Measurements from ENCODE around the gene PINLYP.
A peak's percentile ranks its signal among the peaks of the same experiment; 100 is the strongest.

PINLYP gene

DNA sequence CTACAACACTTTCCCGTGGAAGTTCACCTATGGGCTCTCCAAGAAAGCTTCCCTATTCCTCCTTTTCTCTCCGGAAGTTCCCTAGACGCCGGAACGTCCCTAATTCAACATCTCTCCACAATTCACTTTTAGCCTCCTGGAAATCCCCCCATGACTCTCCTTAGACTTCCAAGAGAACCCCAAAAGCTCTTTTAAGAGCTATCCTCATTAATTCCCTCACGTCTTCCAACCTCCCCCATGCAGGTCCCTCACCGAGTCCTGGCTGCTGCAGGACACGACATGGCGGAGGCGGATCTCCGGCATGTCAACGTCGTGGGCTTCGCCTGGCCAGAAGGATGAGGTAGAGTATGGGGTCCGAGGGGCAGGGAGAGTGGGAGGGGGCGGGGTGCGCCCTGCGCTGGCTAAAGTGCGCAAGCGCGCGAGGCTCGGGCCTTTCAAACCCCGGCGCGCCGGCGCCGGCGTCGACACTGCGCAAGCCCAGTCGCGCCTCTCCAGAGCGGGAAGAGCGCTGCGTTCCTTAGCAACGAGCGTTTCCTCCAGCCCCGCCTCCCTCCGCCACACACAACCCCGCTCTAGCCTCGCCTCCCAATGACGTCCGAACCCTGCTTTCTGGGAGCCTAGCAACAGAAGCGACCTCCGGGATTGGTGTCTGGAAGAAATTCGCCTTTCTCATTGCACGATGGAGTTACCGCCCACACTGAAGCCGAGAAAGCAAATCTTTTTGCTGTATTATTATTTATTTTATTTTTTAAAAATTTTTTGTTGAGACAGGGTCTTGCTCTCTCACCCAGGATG lies at the start of gene PINLYP, which contains the start of gene XRCC1:
TSS of gene PINLYP (plus strand) at position 646 of the 795 bp plus-strand sequence. CDS start 1,391 bp downstream, outside the sequence.
TSS of gene XRCC1 (minus strand) at position 372 of the 795 bp plus-strand sequence. CDS start at position 303, 69 bp downstream.
- Histone ChIP-seq H2AFZ (ENCODE audit: low read length) (peak within 1 kb of the TSS; percentile 64), H3K9me3 (ENCODE audit: insufficient read depth, low read depth, low read length) (no peaks in the 10 kb centered on the region), H3K4me1 (ENCODE audit: insufficient read depth, low read length, poor library complexity, severe bottlenecking) (peaks cover 37% of the 10 kb centered on the region), H3K27me3 (ENCODE audit: insufficient read depth, low read length, poor library complexity, severe bottlenecking) (no peaks in the 10 kb centered on the region), H3F3A (ENCODE audit: low read depth) (no peaks in the 10 kb centered on the region), H3K4me2 (ENCODE audit: low read depth, low read length, poor library complexity, severe bottlenecking) (peak within 1 kb of the TSS; percentile 100), H3K4me3 (ENCODE audit: low read length, poor library complexity, severe bottlenecking) (peak within 1 kb of the TSS; percentile 85), H3K9me2 (replicated peaks; ENCODE audit: low read depth, low read length) (no peaks in the 10 kb centered on the region), H3K79me2 (ENCODE audit: insufficient read depth, low read length) (peaks cover 59% of the 10 kb centered on the region), H3K9ac (ENCODE audit: low read depth, low read length, poor library complexity, severe bottlenecking) (peak within 1 kb of the TSS; percentile 98), H3K36me3 (ENCODE audit: insufficient read depth, low read length) (no peaks in the 10 kb centered on the region), H4K20me1 (ENCODE audit: insufficient read depth, low read length, poor library complexity, severe bottlenecking) (no peaks in the 10 kb centered on the region)
- TF ChIP-seq EZH2phosphoT487 (IDR thresholded peaks at IDR 0.05; ENCODE audit: borderline replicate concordance), result no peak
- TF ChIP-seq, protein P1, sequence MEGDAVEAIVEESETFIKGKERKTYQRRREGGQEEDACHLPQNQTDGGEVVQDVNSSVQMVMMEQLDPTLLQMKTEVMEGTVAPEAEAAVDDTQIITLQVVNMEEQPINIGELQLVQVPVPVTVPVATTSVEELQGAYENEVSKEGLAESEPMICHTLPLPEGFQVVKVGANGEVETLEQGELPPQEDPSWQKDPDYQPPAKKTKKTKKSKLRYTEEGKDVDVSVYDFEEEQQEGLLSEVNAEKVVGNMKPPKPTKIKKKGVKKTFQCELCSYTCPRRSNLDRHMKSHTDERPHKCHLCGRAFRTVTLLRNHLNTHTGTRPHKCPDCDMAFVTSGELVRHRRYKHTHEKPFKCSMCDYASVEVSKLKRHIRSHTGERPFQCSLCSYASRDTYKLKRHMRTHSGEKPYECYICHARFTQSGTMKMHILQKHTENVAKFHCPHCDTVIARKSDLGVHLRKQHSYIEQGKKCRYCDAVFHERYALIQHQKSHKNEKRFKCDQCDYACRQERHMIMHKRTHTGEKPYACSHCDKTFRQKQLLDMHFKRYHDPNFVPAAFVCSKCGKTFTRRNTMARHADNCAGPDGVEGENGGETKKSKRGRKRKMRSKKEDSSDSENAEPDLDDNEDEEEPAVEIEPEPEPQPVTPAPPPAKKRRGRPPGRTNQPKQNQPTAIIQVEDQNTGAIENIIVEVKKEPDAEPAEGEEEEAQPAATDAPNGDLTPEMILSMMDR (conservative IDR thresholded peaks at IDR 0.05; ENCODE audit: low read length), result no peak

DNA sequence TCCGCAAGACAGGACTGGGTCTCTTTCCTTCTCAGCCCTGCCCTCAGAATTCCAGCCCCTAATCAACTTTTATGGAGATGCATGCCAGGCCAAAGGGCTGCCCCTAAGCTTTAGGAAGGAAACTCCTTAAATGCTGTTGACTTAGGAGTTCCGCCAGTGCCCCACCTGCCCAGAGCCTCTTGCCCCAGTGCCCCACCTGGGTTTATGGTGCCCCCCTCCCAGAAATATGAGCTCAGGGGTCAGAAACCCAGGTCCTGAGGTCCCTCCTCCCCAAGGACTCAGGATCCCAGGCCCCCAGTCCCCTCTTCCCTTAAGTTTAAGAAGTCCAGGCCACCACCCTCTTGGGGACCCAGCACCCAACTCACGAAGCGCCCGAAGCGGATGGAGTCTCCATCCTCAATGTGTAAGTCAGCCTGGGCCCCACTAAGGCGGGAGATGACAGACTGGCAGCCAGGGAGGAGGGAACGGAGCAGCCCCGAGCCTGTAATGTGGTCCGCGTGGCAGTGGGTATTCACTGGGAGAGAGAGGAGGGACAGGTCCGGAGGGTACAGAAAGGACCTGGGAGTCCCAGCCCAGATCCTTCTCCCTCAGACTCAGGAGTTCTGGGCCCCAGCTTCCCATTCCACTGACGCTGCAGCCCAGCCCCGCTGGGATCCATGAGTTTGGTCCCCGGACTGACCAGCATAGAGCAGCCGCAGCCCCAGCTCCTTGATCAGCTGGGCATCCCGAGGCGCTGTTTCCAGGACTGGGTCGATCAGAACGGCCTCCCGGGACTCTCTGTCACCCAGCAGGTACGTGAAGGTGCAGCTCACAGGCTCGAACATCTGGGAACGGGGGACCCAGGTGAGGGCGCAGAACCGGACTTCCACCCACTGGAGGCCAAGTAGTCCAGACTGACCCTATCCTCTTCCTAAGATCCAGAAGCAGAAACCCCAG lies 49.5 kb upstream of the PINLYP start:
- peaks cover 37% of the 10 kb centered on the region for H3K79me2 ChIP-seq (ENCODE audit: insufficient read depth, low read length)
- no peaks in the 10 kb centered on the region for H3K9me3 ChIP-seq (ENCODE audit: insufficient read depth, low read depth, low read length)
- H3K9me2 ChIP-seq (replicated peaks; ENCODE audit: low read depth, low read length), result no peaks in the 10 kb centered on the region
- H2AFZ ChIP-seq (ENCODE audit: low read length), result no peak overlapping the region
- H3K27me3 ChIP-seq (ENCODE audit: insufficient read depth, low read length, poor library complexity, severe bottlenecking), result no peaks in the 10 kb centered on the region
- peak overlapping the region; percentile 91 for H3K4me3 ChIP-seq (ENCODE audit: low read length, poor library complexity, severe bottlenecking)
- peak overlapping the region; percentile 86 for H3K4me2 ChIP-seq (ENCODE audit: low read depth, low read length, poor library complexity, severe bottlenecking)
- H3K9ac ChIP-seq (ENCODE audit: low read depth, low read length, poor library complexity, severe bottlenecking), result peak overlapping the region; percentile 87
- peaks cover 14% of the 10 kb centered on the region for H4K20me1 ChIP-seq (ENCODE audit: insufficient read depth, low read length, poor library complexity, severe bottlenecking)
- H3F3A ChIP-seq (ENCODE audit: low read depth), result no peaks in the 10 kb centered on the region
- no peak for TF ChIP-seq EZH2phosphoT487 (IDR thresholded peaks at IDR 0.05; ENCODE audit: borderline replicate concordance)
- TF ChIP-seq, protein P1 (conservative IDR thresholded peaks at IDR 0.05; ENCODE audit: low read length), result no peak
- no peaks in the 10 kb centered on the region for H3K36me3 ChIP-seq (ENCODE audit: insufficient read depth, low read length)
- peaks cover 6% of the 10 kb centered on the region for H3K4me1 ChIP-seq (ENCODE audit: insufficient read depth, low read length, poor library complexity, severe bottlenecking)

DNA sequence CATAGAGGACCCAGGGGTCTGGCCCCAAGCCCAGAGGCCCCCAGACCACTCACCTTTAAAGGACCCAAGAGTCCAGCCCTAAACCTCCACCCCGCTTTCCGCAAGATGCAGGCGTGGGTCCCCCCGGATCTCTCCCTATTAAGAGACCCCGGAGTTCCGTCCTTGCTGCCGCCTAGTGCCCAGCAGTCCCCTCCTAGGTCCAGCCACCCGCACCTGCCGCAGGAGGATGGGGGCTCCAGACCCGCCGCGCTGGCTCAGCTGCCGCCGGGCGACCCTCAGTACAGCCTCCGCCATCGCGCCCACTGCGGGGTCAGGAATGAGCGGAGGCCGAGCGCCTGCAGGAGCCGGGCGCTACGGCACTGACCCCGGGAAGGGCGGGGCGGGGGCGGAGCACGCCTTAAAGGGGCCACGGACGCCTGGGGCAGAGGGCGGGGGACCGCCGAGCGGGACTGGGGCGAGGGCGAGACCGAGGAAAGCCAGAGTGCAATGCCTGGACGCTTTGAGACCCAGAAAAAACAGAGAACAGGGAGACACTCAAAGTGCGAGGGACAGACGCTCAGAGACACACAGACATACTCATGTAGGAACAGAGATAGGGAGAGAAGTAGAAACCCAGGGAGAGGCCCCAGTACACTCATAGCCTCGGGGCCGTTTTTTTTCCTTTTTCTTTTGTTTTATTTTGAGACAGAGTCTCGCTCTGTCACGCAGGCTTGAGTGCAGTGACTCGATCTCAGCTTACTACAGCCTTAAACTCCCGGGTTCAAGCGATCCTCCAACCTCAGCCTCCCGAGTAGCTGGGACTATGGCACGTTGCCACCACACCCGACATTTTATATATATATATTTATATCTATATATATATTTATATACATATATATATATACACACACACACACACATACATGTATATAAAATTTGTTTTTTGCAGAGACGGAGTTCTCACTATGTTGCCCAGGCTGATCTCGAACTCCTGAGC lies 48.4 kb upstream of the PINLYP start, which contains the start of gene ETHE1:
TSS of gene ETHE1 (minus strand) at position 318 of the 976 bp plus-strand sequence. CDS start at position 294, 24 bp downstream.
- peaks cover 37% of the 10 kb centered on the region for H3K79me2 ChIP-seq (ENCODE audit: insufficient read depth, low read length)
- TF ChIP-seq EZH2phosphoT487 (IDR thresholded peaks at IDR 0.05; ENCODE audit: borderline replicate concordance), result no peak
- TF ChIP-seq, protein P1 (conservative IDR thresholded peaks at IDR 0.05; ENCODE audit: low read length), result no peak
- H3K9me2 ChIP-seq (replicated peaks; ENCODE audit: low read depth, low read length), result no peaks in the 10 kb centered on the region
- peak within 1 kb of the TSS; percentile 91 for H3K4me3 ChIP-seq (ENCODE audit: low read length, poor library complexity, severe bottlenecking)
- peaks cover 14% of the 10 kb centered on the region for H4K20me1 ChIP-seq (ENCODE audit: insufficient read depth, low read length, poor library complexity, severe bottlenecking)
- H2AFZ ChIP-seq (ENCODE audit: low read length), result peak within 1 kb of the TSS; percentile 94
- H3F3A ChIP-seq (ENCODE audit: low read depth), result no peaks in the 10 kb centered on the region
- no peaks in the 10 kb centered on the region for H3K27me3 ChIP-seq (ENCODE audit: insufficient read depth, low read length, poor library complexity, severe bottlenecking)
- no peaks in the 10 kb centered on the region for H3K36me3 ChIP-seq (ENCODE audit: insufficient read depth, low read length)
- H3K4me1 ChIP-seq (ENCODE audit: insufficient read depth, low read length, poor library complexity, severe bottlenecking), result peaks cover 7% of the 10 kb centered on the region
- H3K4me2 ChIP-seq (ENCODE audit: low read depth, low read length, poor library complexity, severe bottlenecking), result peak within 1 kb of the TSS; percentile 86
- peak within 1 kb of the TSS; percentile 87 for H3K9ac ChIP-seq (ENCODE audit: low read depth, low read length, poor library complexity, severe bottlenecking)
- no peaks in the 10 kb centered on the region for H3K9me3 ChIP-seq (ENCODE audit: insufficient read depth, low read depth, low read length)
